Measurements from ENCODE around the gene BID.
"Not testable (repeated sequence)": the region's sequence is repeated elsewhere in the genome, so short reads cannot be mapped to it uniquely, and the experiment has no call there.

Gene BID

DNA sequence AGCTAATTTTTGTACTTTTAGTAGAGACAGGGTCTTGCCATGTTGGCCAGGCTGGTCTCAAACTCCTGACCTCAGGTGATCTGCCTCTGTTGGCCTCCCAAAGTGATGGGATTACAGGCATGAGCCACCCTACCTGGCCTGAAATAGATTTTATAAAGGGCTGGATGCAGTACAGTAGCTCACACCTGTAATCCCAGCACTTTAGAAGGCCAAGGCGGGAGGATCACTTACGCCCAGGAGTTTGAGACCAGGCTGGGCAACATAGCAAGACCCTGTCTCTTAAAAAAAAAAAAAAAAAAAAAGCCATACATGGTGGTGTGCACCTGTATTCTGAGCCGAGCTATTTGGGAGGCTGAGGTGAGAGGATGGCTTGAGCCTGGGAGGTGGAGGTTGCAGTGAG lies 76.0 kb downstream of the BID start:
- DNase-seq: not testable (repeated sequence)

DNA sequence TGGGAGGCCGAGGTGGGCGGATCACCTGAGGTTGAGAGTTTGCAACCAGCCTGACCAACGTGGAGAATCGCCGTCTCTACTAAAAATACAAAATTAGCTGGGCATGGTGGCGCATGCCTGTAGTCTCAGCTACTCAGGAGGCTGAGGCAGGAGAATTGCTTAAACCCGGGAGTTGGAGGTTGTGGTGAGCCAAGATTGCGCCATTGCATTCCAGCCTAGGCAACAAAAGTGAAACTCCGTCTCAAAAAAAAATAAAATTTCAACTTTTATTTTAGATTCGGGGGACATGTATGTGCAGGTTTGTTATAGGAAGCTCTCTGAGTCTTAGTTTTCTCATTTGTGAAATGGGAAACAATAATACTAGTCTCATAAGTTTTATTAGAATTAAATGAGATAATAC lies 77.1 kb downstream of the BID start:
- DNase-seq: not testable (repeated sequence)

DNA sequence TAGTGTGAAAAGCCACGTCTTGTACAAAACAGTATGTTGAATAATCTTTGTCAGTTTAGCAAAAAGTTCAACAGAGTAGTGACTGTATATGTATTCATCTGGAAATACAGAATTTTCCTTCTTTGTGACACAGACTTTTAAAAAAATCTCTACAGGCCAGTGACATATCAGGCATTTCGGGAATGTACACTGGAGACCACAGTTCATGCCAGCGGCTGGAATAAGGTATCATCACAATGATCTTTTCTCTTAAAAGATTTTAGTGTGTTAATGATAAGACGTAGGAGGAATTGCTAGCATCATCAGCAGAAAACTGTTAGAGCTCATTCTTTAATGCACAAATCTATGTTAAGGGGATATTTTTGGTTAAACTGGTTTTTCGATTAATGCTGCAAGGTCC lies 78.3 kb downstream of the BID start:
- DNase-seq: no peak

DNA sequence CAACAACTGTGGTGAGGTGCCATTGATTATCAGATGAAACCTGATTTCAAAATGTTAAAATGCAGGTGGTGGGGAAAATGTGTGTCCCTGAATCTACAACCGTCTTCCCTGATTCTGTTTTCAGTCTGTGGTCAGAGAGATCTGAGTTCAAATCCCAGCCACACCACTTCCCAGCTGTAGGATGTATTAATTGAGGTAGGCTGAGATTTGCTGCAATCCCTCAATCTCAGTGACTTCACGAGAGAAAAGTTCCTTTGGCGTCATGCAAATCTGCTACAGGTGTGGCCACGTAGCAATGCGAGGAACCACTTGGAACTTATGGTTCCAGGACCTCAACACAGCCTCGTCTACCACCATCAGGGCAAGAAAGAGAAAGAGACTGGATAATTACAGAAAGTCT lies 79.5 kb downstream of the BID start:
- DNase-seq: no peak

DNA sequence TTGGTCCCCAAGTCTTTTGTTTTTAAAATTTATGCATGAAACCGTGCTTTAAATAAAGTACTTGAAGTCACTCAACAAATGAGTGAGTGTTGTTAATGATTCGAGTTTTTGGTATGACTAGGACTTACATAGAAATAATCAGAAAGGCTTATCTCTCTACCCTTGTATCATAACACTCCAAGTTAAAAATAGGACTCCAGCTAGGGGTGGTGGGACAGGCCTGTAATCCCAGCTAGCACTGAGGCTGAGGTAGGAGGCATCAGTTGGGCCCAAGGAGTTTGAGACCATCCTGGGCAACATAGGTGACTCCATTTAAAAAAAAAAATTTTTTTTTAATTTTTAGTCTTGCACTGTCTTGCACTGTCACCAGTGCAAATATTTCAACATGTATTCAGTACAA lies 80.1 kb downstream of the BID start:
- no peak for DNase-seq

DNA sequence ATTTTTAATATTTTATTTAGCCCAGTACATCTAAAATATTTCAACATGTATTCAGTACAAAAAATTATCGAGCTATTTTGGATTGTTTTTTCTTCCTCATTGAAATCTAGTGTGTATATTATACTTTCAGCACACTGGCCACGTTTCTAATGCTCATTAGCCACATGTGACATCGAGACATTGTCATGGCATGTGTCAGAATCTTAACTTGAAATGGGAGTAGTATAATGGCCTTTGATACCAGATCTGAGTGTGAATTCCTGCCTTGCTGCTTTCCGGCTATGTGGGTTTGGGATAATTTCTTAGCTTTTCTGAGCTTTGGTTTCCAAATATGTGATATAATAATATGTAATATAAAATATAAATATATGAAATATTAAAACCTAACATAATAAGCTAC lies 81.4 kb downstream of the BID start:
- DNase-seq: no peak

DNA sequence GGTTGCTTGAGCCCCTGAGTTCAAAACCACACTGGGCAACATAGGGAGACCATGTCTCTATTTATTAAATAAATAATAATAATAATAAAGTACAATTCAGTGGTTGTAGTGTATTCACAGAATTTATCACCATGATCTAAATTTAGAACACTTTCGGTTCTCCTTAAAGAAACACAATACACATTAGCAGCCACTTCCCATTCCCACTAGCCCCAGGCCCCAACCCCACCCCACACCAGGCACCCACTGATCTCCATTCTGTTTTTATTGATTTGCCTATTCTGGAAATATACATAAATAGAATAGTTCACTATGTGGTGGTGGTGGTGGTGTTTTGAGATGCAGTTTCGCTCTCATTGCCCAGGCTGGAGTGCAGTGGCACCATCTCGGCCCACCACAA lies 90.0 kb downstream of the BID start:
- DNase-seq: no peak
